UCSD-AML1 (cell line): ENCODE measurements around the gene TGFBR3.

Experiments used
- DNase-seq: peaks from one replicate; lab custom pipeline; 2025; ENCODE audit not compliant: unreplicated experiment; lab: John Stamatoyannopoulos, UW

The TGFBR3 gene

DNA sequence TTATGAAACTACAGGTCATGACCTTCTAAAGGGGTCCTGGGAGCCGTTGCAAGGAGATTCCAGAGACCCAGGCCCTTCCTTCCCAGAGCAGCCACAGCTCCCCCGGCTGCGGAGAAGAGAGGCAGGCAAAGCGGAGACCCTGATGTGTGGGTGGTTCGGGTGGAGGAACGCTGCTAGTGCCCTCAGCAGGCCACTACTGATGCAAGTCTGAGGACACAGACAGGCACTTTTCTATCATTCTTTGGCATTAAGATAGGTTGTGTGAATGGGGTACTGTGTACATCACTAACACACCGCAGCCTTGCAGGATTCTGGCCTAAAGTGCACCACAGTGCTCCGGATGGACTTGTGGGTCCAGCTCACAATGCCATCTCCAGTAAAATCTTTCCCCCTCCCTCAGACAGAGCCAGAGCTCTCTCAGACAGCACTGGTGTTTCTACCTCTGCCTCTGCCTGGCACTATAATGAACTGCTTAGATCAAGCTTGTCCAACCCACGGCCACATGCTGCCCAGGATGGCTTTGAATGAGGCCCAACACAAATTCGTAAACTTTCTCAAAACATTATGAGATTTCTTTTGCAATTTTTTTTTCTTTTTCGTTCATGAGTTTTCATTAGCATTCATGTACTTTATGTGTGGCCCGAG is 121.4 kb downstream of the TGFBR3 start:
- DNase-seq, result no peak

DNA sequence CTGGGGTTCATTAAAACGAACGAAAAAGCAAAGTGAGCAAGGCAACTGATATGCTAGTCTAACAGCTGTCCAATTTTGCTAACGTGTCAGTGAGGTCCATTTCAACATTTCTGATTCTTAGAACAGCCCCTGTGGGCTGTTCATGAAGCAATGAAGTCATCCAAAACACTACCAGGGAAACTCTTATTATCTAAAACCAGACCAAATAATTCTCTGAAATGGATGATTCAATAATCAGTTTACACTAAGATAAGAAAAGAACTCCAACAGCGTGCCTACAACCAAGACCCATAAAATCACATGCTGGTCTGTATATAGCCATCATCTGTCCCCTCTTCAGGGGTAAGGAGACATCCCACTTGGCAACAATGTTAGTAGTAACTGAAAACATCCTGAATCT is 122.7 kb downstream of the TGFBR3 start:
- no peak for DNase-seq

DNA sequence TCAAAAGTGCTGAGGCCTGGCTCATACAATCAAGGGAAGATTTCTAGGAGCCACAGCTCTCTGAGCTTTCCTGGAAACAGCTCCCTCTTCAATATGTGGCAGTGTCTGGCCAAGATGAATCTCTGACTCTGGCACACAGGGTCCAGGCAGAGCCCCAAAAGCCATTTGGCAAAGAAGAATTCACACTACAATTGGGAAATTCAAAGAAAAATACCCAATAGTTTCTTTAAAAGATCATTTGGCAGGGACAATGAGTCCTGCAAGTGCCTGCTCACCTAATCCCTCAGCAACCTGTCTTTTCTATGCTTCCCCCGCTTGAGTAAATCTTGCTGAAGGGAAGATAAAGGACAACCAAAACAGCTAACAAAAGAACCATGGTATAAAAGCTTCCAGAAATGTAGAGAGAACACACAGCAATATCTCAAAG is 124.6 kb downstream of the TGFBR3 start:
- DNase-seq, result no peak

DNA sequence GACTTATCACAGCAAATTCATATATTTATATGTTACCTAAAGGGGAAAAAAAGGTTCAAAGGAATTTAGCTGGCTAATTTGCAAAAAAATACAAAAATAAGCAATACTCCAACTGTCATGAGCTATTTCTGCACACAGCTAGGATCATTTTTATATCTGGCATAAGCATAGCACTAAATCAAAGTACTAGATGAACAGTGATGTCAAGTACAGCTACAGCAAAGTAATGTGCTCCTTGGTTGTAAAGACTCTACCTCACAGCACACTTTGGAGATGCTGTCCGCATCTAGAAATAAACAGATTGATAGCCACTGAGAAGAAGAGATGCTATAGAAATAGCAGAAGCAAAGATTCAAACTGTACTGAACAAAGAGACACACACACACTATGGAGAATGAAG is 125.4 kb downstream of the TGFBR3 start:
- no peak for DNase-seq

DNA sequence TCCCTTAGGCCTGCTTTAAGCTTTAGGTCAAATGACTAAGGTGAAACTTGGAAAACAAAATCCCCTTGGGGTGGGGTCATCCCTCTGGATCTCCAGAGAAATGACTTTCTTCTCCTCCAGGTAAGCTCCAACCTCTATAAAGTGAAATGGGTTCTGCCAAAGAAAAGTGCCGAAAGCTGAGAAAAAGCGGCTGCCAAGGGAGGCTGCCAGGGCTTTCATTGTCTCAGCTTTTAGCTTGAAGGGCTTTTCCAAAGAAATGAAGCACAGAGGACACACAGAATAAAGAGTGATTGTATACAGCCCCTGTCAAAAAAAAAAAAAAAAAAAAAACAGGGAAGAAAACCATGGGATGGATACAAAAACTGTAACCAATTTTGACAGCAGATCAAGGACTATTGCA is 126.9 kb downstream of the TGFBR3 start:
- no peak for DNase-seq

DNA sequence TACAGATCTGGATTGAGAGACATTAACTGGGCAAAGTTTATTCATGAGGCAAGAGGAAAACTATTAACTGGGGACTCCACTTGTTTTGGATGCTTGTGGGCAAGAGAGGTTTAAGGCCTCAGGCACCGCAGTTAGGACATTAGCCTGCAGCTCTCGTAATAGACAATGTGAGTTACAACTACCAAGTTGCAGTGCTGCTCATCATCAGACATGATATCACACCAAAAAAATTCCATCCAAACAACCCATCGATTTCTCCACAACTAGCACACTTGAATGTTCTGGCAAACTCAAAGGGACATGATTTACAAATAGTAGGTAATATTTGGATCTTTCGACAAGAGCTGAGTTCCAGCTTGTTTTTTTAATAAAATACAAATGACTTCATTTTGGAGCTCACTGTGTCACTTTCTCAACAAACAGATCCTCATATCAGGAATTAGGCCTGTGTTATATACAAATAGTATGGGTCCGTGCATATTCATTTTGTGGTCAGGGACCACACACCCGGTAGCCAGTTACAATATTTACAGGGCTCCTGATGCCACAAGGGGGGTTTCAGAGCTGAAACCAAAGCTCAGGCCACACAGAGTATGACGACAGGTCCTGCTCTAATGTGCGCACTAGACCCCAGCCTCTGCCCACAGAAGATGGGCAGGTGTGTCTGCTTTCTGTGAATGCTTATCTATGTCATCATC is 128.0 kb downstream of the TGFBR3 start:
- no peak for DNase-seq

DNA sequence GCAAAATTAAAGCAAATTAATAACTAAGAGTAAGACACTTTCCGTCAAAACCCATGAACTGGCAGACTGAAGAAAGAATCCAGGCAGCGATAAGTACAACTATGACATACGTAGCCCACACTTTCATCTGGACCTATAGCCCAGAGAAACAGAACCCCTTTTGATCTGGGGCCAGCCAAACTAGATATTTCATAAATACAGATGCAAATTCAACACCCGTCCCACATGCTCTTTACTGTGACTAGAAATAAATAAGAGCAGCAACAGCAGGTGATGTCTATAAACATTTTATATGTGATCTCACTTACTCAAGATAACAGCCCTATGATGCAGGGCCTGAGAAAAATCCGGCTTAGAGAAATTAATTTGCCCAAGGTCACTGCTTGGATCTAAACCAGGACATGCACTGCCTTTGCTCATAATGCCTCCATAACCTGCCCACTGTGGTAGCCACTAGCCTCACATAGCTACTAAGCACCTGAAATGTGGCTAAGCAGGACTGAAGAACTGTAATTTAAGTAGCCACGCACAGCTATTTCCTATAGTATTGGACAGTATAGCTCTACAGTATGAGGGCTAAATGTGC is 130.2 kb downstream of the TGFBR3 start:
- no peak for DNase-seq

DNA sequence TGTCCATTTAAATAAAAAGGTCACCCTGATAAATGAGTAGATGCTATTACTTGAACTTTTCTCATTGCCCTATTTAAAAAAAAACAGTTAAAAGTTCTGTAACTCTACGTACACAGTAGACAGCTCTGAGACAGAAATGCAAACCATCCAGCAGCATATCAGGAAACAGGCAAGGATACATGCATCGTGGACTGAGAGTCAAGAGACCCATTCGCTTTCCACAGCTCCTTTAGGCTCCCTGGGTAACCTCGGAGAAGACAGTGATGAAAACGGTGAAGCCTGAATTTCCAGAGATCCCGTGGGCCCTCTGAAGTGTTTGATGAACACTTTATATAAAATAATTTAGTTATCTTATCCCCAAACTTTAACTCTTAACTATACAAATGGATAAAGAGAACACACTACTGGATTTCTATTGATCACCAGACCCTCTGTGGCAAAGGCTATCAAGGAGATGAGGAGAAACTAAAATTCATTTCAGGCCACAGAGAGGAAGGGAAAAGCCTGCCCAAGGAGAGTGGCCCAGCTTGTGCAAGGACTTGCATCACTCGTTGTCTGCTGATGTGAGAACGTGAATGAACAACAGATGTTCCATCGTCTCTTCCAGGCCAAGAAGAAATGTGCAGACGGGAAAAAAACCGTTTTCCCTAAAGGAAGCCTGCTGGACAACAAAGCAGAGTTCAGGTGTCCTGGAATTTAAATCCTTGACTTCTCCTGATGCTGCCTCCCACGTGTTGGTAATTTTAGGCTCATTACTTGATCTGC is 131.0 kb downstream of the TGFBR3 start:
- DNase-seq, result no peak

DNA sequence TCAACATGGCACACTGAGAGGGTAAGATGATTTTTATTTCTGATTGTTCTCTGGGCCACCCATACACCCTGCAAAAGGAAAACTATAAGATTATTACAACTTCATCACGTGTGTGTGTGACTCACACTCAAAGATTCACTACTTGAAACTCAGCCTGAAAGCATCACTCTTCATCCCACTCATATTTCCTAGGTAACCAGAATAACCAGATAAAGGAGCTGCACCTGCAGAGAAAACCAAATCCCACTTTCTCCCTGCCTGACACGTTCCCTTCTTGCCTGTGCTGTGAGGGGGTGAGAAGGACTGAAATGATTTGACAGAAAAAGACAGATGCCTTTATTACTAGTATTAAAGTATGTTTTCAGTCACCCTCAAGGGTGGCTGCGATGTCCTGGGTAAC is 131.6 kb downstream of the TGFBR3 start:
- DNase-seq, result no peak

DNA sequence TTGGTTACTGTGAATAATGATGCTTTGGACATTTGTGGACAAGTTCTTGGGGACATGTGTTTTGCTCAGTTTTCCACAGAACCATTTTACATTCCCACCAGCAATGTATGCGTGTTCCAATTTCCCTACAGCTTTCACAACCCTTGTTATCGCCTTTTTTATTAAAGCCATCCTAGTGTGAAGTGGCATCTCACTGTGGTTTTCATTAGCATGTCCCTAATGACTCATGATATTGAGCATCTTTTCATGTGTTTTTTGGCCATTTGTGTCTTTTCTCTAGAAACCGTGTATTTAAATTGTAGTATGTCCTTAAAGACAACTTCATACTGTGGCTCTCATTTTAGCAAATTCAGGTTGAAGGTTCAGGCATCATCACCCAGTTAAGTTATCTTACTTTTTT is 132.1 kb downstream of the TGFBR3 start:
- no peak for DNase-seq

DNA sequence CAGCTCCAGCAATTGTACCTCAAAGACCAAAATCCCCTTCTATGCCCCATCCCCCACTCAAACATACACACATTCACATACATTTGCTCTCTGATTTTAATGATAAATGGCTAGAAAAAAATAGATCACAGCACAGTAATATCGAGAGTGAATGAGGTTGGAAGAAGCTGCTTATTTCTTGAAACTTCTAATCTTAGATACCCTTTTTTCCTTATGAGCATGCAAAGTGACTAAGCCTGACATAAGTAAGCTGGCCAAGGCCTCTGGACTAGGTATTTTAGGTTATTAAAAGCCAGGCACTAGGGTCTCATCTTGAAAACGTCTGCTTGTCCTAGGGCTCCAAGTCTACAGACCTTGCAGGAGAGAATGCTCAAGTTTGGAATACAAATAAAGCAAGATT is 133.6 kb downstream of the TGFBR3 start:
- DNase-seq, result no peak

DNA sequence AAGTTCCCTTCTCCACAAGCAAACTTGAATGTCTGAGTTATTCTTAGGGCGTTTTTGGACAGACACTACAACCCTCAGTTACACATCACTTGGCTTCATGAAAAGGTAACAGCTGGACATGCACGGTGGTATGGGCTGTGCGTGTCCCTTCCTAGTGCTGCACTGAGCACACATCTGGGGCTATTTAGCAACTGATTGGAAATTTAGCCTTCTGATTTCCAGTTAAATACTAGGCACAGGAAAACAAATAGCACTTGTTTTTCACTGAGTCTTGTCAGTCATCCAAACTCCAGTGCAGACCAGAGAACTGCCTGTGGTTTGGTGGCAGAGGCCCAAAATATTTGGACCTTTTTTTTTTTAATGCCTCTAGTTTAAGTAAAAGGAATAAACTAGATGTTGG is 134.7 kb downstream of the TGFBR3 start:
- no peak for DNase-seq

DNA sequence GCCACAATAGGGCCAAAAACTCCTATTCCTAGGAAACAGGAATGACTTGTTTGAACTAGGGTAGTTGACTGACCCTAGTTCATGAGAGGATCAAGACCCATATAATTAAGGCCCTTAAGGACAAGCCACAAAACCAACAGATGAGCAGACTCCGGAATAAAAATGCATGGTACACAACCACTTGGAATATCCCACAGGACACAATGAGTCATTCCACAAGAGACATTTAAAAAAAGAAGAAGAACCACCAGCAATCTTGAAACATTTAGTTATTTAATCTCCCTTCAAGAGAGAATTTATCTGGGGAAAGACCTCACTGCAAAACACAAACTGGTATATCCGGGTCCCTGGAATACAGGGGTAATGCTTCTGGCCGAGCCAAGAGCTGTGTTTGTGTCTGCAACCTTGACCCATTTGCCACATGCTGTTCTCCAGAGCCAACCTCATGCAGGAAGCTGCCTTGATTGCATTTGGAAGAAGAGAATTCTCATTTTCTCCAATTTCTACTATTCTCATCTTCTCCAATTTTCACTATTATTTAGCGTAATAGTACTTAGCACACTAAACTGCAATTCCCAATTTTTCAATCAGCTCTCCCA is 135.5 kb downstream of the TGFBR3 start:
- no peak for DNase-seq

DNA sequence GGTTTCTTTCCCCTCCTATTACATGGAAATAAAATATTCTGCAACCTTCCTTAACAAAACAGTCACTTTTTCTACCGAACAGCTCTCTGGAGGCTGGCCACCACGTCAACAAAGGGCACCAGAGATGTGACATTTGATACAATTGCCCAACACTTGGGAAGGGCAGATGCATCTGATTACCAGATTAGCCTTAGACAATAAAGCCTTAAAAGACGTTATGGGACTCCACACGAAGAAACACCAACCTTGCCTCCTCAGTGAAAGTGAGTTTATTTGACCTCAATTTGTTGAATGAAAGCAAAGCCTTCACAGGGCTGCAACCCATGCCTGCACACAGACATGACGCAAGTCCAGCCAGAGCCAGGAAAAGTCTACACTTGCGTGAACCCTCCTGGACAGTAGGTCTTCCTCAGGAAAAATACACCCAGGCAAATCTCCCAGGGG is 136.1 kb downstream of the TGFBR3 start:
- DNase-seq, result no peak

DNA sequence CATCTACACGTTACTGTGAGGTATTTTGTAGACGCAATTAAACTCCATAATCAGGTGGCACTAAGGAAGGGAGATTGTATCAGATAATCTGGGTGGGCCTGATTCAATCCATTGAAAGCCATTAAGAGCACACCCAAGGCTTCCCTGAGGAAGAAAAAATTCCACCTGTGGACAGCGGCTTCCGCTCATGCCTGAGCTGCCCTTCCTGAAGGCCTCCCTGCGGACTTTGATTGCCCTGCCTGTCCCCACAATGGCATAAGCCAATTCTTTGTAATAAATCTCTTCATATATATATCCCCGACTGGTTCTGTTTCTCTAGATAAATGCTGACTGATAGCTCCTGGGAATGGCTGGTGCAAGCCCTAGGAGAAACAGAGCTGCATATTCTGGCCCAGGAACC is 138.3 kb downstream of the TGFBR3 start:
- DNase-seq, result no peak

DNA sequence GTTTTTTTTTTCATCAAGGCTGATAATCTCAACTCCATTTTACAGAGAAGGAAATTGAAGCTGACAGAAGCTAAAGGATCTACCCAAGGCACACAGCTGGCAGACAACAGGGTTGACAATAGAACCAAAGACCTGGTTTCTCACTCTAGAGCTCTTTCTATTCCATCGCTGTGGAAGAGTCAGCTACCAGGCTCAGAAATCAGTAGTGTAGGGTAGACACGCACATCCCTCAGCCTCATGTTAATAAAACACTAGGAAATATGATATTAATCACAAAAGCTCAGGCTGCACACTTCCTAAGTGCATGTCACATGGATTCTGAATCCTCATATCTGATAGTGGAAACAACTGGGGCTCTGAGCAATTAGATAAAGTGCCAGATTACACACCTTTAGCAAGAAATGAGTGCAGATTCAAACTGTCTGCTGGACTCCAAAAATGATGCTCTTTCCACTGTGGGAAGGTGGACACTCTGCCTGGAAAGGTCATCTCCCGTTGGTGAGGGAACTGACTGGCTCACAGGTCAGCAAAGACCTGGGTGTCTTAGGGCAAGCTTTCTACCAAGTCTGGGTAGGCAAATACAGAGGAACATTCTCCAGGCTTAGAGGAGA is 139.1 kb downstream of the TGFBR3 start:
- no peak for DNase-seq

DNA sequence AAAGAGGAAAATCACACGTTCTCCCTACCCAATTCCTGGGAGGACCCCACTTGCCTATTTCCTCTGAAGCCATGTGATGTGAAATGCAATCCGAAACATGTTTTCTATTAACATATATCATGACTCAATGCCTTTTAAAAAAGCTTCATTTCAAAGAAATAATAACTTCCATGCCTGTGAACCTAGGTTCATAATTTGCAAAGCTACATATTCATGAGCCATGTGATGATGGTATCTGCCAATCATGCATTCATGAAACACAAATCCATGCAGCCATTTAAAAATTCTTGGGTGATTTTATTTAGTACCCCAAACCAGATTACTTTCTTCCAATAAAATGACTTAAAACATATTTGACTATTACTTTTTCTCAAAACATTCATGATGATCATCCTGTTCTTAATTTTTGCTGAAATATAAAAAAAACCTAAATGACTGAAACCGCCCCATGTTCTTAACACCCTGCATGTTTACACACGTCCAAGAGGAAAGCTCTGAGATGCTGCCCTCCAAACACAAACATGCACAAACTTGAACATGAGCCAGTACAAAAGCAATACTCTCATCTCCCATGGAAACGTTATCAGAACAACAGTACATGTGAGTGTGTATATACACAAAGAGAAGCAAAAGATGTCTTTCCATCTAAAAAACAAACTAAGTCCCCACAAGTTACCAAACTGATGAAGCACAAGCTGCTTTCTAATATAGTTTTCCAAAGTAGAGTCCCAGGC is 140.1 kb downstream of the TGFBR3 start:
- no peak for DNase-seq

DNA sequence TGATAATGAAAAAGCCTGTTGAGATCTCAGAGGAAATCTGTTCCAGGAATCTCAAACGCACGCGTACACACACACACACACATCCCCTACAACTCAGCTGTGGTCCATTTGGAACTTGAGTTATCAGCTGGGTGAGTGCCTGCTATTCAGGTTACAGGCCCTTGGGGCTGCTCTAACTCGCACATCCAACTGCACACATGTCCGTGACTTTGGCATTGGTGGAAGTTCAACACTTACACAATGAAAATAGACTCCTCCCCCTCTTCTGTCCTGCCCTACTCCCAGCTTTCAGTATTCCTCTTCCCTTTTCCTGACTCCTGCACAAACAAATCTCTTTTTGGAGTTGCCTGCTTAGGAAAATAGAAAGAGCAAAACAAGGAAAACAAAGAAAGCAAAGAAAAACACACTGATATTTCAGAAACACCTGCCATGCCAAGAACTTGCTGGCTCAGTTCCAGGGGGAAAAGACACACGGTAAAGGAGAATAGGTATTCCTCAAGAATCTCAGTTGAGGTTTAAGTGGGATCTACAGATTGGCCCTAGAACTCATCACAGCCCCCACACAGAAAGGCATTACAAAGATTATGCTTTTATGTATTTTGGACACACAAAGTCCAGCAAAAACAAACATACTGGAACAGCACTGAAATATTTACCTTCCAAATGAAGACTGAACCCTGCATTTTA is 140.9 kb downstream of the TGFBR3 start:
- DNase-seq, result no peak

DNA sequence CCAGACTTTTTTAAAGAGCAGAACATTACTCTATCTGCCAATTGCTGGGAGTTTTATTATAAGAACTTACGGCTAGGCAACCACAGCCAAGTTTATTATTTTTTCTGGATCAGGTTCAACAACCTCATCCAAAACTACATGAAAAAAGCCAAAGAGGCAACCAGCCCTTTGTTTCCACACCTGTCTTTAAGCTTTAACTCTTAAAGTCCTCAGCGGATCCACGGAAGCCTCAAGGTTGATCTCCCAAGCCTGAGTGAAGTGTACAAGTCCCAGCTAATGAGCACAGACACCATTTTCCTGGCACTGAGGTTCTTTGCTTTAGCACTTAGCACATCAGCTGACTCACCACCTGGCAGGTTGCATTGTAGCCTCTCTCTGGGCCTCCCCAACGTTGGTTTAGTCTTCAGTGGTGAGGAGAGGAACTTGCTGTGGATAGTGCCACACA is 143.1 kb downstream of the TGFBR3 start:
- DNase-seq, result no peak

DNA sequence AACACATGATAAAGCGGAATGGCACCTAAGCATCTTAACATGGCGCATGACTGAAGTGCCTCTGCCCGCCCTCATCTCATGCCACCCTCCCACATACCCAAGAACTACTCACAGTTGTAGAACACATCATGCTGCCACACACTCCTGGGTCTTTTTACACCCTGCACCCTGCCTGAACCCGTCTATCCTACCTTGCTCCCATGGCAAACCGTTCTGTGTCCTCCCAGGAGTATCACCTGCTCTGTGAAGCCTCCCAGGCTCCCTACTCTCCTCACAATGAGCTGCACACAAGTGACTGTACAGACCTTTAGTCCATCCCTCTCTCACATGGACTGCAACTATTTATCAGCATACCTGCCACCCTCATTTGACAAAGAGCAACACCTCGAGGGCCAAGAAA is 144.0 kb downstream of the TGFBR3 start:
- DNase-seq, result no peak
